NCI-H1417 treated with DMSO at 0.1 percent for 48 hours (cell line): ENCODE measurements around the gene HS1BP3.

Experiments used
- DNase-seq: peaks from one replicate; lab custom pipeline; 2025; lab: John Stamatoyannopoulos, UW

HS1BP3 gene

DNA sequence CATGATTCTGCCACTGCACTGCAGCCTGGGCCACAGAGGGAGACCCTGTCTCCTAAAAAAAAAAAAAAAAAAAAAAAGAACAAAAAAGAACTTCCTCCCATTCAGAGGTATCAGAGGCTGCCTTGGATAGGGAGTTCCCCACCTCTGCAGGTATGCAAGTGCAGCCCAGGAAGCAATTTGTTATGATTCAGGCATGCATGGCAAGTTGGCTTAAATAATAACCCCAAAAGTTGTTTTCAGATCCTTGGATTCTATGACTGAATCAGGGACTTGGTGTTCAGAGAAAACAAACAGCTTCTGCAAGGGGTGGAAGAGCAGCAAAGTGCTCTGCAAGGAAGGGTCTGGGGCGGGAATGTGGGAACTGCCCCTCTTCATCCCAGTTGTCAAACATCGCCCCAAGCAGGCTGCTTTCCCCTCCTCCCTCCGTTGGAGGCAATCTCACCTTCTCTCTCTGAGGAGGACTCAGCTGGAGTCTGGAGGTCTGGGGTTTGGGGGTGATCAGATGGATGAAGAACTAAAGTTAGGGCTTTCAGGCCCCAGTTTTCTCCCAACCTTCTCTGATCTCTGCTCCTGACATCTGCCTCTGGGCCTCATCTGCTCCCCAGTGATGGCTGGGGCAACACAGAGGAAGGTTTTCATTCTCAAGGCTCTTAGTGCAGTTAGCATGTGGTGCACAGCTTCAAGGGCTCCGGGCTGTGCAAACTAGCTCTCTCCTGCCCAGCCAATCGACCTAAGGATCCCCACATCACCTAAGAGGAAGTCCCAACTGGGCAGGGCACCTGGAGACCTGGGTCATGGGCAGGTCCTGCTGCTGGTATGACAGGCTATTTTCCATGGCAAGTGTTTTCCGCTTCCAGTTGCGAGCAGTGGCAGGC is 12.5 kb upstream of the HS1BP3 start:
- no peak for DNase-seq

DNA sequence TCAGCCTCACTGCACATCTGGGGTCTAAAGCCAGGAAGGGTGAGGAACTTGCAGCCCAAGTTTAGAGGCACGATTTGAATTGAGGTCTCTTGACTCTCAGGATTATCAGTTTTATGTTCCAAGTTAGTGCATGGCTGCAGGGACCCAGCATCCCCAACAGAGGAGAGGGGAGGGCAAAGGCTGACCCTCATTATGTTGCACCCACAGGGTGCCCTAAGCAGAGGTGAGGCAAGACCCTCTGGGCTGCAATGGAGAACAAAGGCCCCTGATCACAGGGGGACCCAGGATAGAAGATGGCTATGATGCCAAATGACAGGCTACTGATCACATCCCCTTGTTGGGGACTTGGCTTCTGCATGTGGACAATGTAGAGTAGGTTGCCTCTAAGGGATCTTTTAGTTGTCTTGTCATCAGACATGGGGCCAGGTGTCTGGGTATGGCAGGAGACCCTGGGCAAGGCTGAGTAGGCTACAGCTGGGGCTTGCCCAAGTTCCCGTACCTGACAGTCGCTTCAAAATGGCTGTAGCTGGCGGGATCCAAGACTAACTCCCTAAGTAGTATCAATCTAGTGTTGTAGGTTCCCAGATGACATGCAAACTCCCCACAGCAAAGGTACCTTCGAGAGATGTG is 11.5 kb upstream of the HS1BP3 start:
- no peak for DNase-seq

DNA sequence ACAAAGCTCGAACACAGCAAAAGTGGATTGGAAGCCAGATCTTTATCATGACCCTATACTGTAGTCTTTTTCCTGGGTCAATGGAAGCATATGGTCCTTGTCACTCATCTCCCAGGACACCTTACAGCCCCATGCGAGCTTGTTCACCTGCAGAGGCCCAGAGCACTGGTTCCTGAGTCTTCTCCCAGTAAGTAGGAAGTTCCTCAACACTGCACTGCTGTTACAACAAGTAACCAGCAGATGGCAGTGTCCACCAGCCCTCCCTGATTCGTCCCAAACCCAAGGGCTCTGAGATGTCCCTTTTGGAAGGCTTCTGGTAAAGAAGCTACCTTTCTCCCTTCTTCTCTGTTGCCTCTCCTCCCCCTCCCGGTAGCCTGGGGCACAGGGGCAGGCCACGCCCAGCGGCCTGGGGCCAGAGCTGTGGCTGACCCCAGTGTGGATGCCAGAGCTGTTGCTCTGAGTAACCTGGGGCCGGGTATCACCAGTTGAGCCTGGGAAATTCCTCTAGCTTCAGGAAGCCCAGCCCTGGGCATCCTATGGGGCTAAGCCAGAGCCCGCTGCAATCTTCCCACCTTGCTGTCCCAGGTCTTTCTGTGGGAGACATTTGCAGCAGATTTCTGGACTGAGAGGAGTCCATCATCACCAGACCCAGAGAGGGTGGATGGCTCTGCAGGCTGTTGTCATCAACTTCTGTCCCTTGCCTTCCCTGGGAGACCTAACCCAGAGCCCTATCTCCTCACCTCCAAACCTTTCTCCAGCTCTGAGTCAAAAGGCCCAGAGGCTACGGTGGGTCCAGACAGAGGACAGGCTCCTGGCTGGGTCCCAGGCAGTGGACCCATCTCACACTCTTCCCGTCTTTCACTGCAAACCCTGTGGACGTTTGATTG is 10.8 kb upstream of the HS1BP3 start:
- DNase-seq = peak; percentile 16

DNA sequence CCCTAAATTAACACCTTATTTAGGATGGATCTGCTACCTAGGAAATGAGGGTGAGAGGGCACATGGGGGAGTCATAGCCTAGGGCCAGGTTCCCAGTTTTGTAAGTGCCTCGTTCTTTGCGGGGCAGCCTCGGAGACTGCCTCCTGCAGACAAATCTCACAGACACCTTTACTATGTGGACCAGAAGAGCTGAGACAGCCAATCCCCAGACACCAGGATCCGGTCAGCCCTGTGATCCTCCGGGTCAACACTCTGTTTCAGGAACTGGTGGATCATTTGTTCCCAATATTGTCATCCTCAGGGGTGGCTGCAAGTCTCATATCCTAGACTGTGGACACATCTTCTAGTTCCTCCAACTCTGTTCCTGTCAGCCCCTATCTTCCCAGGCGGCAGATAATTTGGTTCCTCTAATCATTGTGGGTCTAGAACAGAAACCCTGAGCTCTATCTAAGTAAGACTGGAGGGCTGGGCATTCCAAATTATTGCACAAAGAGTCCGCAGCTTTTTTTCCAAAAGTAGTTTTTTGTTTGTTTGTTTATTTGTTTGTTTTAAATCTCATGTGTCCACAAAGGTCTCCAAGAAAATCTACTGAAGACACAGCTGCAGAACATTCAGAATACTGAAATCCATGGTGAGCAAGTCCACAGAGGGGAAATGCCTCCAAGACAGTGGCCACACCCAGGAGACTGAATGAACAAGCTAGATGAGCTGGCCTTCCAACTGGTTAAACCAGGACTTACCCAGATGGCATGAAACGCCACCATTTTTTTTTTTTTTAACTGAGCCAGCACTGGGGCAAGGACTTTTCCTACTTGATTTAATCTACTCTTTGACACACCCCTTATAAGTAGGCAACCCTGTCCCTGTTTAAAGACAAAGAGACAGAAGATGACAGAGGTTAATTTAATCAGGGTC is 9.9 kb upstream of the HS1BP3 start:
- no peak for DNase-seq

DNA sequence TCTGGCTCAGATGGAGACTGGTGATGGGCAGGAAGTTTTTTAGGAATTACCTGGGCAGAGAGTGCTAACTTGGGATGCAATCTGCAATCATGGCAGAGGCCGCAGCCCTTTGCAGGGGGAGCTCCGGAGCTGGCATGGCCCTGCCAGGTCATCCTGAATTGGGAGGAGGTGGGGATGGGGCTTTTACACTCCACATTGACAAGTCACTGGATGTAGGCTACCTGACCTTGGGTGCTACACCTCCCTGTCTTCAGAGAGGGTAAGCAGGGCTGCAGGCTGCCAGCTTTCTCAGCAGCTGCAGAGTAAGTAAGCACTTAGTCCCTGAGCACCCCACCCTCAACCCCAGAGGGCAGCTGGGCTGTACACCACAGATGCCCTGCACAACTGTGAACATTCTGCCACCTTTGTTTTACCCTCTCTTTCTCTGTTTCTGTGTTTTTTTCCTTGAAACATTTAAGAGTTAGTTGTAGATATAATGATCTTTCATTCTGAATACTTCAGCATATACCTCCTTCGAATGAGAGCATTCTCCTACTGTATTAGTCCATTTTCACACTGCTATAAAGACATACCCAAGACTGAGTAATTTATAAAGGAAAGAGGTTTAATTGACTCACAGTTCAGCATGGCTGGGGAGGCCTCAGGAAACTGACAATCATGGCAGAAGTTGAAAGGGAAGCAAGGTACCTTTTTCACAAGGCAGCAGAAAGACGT is 6.8 kb upstream of the HS1BP3 start:
- DNase-seq = no peak

DNA sequence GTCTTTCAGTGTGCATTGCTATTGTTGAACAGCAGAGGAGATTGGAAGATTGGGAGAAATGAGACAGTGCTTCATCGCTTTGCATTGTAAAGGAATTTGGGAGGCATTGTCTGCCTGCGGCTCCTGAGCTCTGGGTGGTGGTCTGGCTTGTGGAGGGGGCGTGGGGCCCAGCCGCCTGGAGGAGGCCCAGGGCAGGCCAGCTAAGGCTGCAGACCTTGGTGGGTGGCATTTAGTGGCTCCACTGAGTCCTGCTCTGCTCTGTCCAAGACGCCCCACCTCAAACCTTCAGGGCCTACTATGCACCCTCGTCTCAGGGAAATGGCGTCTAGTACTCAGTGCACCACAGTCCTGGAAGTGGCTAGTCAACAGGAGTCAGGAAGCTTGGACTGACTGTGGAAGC is 5.7 kb upstream of the HS1BP3 start:
- DNase-seq = no peak

DNA sequence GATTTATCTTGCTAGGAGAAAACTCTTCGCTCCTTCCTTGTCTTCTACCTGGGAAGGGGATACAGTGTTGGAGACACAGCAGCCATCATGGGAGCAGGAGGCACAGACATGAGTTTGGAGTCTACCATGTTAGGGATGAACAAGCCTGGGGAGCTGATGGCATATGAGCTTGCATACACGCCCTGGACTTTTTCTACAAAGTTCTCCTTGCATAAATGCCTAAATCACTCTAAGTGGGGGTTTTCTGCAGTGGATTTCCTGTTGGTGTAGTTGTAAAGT is 3.6 kb upstream of the HS1BP3 start:
- DNase-seq = no peak

DNA sequence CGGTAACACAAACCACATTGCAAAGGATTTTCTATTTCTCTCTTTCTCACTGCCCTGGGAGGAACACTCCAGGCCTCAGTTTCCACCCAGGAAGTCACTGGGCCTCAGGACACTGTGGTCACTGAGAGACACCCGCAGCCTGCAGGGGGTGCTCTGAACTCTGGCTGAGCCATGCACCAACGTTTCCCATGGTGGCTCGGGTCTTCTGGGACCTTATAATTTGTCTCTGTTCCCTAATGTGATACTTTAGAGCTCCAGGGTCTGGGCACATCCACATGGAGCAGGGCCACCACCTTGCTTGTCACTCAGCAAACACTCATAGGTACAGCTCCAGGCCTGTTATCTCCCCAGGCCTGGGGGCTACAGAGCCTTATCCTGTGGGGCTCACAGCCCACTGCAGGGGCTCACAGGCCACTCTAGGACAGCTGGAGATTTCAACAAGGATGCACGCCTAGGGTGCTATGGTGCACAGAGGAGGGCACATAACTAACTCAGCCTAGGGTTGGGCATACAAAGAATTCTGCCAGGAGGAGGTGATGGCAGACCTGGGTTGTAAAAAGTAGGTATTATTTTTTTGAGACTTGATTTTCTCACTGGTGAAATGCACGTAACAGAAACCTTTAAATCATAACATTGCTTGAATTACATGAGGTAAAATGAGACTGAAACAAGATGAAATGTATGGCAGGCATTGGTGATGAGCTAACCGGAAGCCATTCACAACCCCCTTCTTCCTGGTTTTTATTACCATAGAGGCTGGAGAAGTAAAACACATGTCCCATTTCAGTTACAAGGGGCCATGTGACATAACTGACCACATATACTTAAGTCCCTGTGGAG is 3.0 kb upstream of the HS1BP3 start:
- no peak for DNase-seq

DNA sequence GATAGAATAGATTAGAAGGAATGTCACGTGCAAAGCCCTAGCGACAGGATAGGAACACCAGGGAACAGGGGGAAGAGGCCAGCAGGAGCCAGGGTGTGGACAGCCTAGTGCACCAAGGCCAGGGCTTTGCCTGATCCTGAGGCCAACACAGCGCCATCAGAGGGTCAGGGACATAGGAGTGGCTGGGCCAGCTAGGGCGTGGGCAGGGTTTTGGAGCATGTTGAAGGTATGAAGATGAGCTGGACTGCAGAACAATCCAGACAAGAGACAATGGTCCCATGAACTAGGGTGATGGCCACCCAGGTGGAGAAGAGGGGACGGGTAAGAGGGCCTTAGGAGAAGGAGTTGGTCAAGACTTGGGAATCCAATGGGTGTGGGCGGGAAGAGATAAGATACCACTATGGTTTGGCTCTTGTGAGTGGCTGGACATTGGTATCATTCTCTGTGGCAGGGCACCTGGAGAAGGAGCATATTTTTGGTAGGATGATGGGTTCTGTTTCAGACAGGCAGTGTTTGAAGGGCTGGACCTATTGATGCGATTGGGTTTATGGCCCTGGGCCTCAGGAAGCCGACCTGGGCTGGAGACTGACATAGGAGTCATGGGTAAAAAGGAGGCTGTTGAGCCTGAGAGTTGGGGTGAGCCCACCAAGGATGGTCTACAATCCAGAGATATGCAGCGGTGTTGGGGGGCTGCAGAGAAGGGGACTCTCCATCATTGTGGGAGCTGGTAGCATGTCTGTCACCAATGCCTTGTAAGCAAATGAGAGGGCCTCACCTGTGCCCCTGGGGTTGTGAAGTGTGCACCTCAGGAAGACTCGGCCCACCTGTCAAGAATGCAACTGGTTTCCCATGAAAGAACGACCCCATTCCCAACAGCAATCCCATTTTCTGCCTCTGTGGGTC is 2.0 kb upstream of the HS1BP3 start:
- no peak for DNase-seq

DNA sequence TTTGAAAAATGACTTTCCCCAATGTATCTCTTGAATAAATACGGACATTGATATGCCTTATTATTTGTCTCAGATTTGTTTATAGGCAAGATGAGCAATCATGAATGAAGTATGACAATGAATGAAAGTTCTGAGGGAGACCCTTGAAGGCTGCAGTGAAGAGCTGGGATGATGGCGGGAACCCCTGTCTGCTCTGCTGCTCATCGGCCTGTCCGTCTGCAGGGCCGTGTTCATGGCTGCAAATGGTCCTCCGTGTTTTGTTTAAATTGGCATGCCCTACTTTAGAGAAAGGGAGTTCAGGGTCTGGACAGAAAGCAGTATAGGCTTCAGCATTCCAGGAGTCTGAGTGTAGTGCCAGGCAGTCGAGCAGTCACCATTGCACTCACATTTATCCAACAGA is 1.2 kb upstream of the HS1BP3 start:
- no peak for DNase-seq

DNA sequence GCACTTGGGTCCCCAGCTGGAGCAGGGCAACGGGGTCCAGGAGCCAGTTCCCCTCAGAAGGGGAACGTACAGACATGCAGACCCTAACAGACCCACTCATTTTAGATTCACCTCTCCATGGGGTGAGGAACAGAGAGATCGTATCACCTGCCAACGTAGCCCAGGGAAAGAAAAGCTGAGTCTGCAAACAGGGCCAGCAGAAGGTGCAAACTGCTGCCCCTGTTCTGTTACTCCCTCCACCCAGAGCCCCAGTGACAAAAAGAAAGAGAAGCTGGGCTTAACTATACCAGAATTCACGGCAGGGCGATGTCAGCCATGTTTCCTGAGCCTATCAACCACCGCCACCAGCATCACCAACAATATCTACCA is 817 bp upstream of the HS1BP3 start:
- DNase-seq = no peak

DNA sequence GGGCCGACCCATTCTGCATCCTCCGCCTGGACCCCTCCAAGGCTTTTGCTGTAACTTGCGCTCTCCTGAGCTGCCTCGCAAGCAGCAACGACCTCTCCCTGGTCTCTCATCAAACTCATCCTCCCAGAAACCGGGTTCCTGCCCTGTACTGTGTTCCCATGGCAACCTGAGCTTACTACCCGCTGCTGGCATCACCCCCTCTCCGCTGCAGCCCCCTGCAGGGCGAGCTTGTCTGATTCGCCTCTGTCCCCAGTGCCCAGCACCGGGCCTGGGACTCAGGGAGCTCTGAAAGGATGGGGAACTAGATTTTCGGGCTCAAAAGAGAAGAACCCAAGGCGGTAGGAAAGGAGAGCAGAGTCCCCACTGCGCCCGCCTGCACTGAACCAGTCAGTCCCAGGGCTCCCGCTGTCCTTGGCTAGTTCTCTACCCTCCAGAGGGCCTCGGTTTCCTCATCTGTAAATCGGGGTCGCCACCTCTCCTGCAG is 463 bp downstream of the HS1BP3 start:
- no peak for DNase-seq

DNA sequence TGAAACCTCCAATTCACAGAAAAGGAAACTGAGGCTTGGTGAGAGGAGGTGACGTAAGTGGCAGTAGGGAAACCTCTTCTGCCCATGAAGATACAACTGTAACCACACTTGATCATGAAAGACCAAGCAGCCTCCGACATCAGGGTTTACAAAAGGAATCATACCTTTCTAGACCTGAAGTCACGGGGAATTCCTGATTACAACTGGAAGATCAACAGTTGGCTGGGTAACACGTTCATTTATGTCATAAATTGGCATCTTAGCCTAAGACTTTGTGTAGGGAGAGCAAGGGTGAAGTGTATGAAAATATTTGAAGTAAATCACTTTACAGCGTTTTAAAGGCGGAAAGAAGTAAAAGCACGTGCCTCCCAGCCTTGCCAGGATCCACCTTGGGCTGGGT is 922 bp downstream of the HS1BP3 start:
- no peak for DNase-seq

DNA sequence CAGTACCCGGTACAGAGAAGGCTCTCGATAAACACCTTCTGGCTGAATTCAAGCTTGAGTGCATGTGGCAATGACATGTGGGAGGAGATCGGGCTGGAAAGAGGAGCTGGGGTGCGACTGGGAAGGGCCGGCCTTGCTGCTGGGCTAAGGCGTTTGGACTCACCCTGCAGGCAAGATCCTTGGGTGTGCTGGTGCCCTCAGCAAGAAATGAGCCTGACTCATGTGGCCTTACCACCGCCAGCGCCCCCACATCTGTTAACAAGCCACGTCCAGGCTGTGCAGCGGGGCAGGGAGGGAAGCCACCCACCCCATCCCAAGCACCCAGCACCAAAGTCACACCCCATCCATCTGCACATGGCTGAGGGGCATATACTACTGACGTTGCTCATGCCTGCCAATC is 1.3 kb downstream of the HS1BP3 start:
- DNase-seq = no peak

DNA sequence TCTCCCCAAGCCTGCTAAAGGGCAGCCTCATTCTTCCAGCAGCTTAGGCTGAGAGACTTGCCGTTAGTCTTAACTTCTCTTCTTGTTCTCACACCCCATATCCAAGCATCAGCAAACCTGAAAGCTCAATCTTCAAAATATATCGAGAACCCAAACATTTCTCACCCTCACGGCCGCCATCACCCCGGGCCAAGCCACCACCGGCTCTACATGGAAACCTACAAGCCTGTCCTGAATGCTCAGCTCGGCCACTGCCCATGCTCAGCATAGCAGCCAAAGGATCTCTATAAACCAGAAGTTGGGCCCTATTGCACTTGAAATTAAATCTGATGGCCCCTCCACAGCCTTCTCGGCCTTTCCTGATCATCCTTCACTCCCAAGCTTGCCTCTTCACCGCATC is 2.1 kb downstream of the HS1BP3 start:
- no peak for DNase-seq

DNA sequence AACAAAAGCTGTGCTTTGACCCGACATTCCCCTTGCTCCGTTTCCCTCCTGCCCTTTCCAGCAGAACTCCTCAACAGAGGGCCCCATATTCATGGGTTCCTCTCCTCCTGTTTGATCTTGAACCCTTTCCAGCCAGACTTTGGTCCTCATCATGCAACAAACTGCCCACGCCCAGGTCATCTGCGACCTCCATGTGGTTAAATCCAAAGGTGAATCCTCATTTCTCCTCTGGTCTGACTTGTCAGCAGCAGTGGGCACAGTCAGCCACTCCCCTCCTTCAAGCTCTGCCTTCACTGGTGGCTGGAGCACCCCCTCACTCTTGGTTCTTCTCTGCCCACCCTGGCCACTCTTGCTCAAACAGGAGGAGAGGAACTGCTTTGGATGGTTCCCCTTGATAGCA is 2.7 kb downstream of the HS1BP3 start:
- DNase-seq = no peak

DNA sequence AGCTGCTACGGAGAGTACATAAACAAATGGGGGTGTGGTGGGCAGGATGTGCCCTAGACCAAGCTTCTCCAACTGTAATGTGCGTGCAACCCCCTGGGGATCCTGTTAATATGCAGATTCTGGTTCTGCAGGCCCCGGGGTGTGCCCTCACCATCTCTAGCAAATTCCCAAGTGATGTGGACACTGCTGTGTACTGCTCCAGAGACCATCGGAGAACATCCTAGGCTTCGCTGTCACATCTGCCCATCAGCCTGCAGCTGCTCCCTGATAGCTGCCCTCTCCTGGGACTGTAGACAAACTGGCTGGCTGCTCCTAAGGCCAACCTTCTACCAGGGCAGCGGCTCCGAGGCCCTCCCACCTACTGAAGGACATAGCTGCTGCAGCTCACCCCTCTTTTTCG is 3.2 kb downstream of the HS1BP3 start:
- DNase-seq = no peak

DNA sequence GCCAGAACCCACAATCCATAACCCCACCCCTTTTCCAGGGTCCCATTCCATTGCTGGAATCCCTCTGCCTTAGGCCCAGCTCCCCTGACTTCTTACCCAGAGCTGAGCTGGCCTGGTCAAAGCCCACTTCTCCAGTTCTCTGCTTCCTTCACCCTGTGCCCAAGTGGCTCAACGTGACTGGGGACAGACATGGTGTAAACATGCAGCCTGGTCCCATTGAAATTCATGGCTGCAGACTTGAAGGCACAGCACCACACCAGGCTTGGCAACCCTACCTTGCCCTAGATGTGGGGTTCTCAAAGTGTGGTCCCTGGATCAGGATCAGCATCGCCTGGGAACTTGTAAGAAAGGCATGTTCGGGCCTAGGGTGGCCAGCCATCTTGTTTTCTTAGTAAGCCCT is 3.7 kb downstream of the HS1BP3 start:
- no peak for DNase-seq

DNA sequence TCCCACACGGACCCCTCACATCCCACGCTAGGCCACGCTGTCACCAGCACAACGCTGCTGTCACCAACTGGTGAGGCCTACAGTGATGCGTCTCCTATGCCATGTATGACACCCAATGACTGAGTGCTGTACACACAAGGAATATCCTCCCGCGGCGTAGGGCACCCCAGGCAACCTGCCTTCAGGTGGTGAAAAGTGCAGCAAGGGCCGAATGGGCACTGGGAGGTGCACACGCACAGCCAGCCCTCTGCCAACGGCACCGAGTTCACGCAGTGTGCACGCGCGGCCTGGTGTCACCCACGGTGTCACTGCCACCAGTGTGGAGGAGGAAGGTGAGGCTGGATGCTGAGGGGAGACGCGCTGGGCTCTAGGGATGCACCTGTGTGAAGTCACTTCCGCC is 4.5 kb downstream of the HS1BP3 start:
- no peak for DNase-seq
